NCI-H524 treated with DMSO at 0.1 percent for 48 hours (cell line): Measurements from ENCODE around the gene SRGAP1.
"Not testable (repeated sequence)": the region's sequence is repeated elsewhere in the genome, so short reads cannot be mapped to it uniquely, and the experiment has no call there.

Experiments
- DNase-seq: peaks from one replicate; lab custom pipeline; 2025; lab: John Stamatoyannopoulos, UW

Gene SRGAP1

DNA sequence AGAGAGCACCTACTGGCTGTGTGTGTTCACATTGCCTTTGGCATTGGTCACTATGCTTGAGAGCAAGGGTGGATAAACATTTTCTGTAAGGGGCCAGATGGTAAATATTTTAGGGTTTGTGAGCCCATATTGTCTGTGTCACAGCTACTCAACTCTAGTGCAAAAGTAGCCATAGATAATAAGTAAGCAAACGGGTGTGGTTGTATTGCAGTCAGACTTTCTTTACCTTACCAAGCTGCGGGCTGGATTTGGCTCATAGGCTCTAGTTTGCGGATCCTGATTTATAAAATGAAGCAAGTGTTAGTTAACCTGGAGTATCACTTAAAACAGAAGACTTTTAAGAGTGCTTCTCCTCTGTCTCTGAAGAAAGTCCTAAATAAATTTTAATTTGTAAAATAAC lies 208.6 kb downstream of the SRGAP1 start:
- no peak for DNase-seq

DNA sequence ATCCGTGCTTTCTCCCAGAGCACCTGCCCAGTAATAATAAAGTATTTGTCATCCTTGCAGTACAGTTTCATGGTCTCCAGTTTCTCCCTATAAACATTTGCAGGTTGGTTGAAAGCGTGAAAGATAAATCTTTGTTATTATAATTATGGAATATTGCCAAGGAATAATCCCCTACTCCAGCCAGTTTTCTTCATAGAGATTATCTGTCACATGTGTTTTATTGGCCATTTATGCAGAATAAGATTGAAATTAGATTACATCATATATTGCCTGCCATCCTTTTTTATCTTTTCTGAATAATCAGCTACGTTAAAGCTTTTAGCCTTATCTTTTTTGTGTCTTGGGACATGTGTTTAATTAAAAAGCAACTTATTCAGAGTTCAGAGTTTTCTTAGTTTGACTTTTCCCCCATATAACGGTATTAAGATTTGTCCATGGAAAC lies 209.6 kb downstream of the SRGAP1 start:
- peak; percentile 11 for DNase-seq

DNA sequence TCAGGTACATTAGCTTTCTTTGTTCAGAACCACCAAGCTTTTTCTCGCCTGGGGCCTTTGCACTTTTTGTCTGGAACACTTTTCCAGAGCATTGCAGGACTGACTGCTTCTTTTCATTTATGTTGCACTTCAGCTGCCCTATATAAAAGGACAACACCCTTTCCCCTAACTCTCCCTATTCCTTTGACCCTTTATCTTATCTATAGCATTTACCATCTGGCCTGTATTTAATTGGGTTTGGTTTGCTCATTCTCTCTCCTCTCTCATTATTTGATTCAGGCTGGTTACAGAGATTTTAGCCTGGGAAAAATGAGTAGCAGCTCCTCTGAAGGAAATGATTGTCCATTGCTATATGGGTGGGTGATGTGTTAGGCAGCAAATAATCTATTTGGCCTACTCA lies 212.2 kb downstream of the SRGAP1 start:
- no peak for DNase-seq

DNA sequence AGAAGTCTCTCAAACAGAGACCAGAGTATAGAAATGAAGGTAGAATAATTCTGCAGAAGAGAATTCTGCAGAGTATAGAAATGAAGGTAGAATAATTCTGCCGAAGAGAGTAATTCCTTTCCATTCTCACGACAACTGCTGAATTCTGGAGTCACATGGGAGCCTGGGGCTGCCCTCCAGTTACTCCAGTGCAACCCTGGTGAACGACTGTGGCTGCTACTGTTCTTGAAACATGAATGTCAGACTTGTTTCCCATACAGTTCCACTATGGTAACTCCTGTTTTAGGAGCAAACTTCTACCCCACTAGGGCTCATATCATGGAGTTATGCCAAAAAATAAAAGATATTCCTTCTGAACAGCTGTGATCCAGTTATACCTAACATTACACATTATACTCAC lies 213.2 kb downstream of the SRGAP1 start:
- no peak for DNase-seq

DNA sequence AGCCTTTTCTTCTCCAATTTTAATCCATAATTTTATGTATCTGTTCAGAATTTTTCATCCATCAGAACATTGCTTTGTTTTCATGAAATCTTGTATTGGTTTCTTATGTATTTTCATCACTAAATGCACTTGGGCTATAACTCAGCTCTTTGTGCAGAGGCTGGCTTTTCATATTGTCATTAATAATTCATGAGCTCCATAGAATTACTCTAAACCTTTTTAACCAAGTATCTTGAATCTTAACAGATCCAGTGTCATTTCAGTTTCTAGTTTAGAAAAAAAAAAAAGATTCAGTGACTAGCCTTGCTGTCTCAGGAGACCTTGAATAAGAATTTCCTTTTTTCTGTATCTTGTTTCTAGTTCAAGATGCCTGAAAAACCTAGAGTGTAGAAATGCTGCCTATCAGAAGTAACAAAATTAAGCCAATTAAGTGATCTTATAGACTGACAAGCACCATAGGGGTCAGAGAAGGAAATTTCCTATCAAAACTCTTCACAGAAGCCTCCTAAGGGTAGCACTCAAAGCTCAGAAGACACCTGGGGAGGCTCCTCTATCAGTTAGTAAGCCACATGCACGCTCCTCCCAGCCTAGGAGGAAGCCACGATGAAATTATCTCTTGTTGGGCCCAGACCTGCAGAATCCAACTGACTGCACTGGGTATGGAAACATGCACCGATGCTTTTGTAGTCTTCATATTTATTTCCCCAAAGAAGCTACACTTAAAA lies 214.2 kb downstream of the SRGAP1 start:
- no peak for DNase-seq

DNA sequence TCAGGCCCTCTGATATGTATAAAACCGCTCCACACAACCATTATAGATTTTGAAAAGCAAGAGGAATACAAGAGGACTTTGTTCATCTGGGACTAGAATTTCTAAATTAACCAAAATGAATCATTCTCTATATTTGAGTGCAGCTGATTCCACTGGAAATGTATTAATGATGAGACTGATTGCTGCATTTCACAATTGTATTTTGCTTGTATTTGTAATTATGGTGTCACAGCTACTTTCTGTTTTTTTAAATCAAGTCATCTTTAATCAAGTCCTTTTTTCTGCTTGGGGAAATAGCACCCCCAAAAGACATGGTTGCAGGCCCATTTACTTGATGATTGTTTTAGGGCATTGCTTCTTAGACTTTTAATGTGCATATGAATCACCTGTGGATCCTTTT lies 215.2 kb downstream of the SRGAP1 start:
- DNase-seq, result no peak

DNA sequence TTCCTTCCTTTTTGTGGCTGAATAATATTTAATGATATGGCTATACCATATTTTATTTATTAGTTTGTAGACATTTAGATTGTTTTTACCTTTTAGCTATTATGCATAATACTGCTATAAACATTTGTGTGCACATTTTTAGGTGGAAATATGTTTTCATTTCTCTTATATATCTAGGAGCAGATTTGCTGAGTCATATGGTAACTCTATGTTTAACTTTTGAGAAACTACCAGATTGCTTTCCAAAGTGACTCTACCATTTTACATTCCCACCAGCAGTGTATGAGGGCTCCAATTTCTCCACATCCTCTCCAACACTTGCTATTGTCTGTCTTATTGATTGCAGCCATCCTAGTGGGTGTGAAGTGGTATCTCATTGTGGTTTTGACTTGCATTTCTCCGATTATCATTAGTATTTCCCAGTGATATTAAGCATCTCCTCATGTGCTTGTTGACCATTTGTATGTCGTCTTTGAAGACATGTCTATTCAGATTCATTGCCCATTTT lies 217.4 kb downstream of the SRGAP1 start:
- no peak for DNase-seq

- no peak for DNase-seq
Observed at GRCh38 chr12:64063121-64063520, 218.6 kb downstream of the SRGAP1 start.

DNA sequence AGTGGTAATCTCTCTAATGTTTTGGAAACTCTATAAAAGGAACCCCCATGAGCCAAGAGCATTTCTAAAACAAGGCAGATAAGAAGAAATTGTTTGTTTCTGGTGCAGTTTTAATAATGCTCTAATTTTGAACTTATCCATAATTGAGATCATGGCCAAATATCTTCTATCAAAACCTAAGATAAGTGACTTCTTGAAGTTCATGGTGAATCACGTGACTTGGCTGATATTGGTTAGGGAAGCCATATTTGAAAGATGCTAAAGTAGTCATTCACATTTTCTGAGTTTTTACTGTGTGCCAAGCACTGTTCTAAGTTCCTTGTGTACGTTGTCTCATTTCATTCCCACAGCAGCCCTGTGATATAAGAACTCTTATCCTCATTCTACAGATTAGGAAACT lies 219.7 kb downstream of the SRGAP1 start:
- no peak for DNase-seq

DNA sequence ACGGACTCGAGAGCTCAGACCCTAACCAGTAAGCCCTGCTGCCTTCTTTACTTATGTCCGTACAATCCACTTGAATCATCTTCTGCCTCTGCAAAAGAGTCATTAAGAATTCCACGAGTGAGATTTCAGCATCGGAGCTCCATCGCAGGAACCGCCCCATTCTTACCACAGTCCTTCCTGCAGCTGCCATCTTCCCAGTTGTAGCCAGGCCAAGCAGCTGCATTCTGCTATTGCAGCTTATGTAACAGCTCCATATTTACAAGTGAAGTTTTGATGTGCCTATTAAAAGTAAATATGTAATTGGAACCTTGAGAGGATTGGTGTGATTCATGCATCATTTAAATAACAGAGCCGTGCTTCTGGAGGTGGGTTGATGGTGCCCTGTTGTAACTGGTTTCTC lies 220.2 kb downstream of the SRGAP1 start:
- DNase-seq, result no peak

GRCh38 chr12:64065881-64066451 lies 221.5 kb downstream of the SRGAP1 start:
- DNase-seq, result no peak

DNA sequence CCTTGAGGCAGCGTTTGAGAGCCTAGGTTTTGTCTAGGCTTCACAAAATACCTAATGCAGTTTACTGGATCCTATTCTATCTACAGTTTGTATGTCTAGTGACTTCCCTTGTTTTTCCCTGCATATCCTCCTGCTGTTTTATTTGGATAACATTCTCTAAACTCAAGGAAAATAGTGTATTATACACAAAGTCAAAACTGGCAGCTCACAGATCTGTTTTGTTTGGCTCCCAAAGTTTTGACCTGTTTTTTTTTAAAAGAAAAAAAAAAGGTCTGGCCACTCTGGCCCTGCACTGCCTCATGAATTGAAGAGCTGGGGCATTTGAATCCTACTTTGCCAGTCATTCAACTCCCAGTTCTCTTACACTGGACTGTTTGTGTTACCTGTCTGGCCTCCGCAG lies 222.3 kb downstream of the SRGAP1 start:
- no peak for DNase-seq

GRCh38 chr12:64070454-64070853 lies 226.0 kb downstream of the SRGAP1 start:
- no peak for DNase-seq

GRCh38 chr12:64072916-64073575 lies 228.5 kb downstream of the SRGAP1 start:
- no peak for DNase-seq

GRCh38 chr12:64076565-64076964 lies 232.1 kb downstream of the SRGAP1 start:
- DNase-seq, result not testable (repeated sequence)

DNA sequence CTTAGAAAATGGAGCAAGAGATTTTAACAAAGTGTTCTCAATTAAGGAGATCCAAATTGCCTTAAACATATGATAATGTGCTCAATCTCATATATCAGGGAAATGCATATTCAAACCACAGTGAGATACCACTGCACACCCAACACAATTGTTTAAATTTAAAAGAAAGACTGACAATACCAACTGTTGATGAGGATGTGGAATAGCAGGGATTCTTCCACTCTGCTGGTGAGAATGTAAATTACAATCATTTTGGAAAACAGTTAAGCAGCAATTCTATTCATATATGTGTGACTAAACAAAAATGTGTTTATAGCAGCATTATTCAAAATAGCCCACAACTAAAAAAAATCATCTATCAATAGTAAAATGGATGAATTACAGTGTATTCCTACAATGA lies 233.4 kb downstream of the SRGAP1 start:
- DNase-seq, result no peak

GRCh38 chr12:64080319-64081007 lies 236.0 kb downstream of the SRGAP1 start:
- no peak for DNase-seq

- DNase-seq, result no peak
Observed at GRCh38 chr12:64081008-64081404, 236.5 kb downstream of the SRGAP1 start.

- no peak for DNase-seq
Observed at GRCh38 chr12:64082116-64082515, 237.6 kb downstream of the SRGAP1 start.

- DNase-seq, result no peak
Observed at GRCh38 chr12:64082866-64083268, 238.4 kb downstream of the SRGAP1 start.

GRCh38 chr12:64083285-64084210 lies 239.0 kb downstream of the SRGAP1 start:
- DNase-seq, result no peak

DNA sequence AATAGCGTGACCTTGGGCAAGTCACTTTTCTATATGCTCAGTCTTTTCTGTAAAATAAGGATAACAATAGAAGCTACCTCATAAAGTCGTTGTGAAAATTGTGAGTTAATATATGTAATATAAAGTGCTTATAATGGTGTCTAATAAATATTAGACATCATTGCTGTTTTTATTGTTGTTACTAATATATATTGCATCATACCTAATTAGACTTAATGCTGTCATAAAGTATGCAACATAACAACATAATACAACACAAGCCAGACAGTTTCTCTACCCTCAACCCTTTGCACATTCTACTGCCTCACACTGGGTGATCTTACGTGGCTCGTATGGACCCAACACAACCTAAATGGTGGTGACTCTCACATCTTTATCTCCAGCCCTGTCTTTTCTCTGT lies 240.7 kb downstream of the SRGAP1 start:
- DNase-seq, result no peak
